GM19099 (cell line): ENCODE data around the gene TUBB.
A peak's percentile ranks its signal among the peaks of the same experiment; 100 is the strongest.

Source experiments
- POLR2A ChIP-seq: IDR thresholded peaks from 3 replicates; pipeline ENCODE4 v1.6.1; 2011; ENCODE audit warnings: low read depth; ENCODE audit not compliant: insufficient read length; ENCODE audit errors: extremely low read depth

Gene TUBB

GRCh38 chr6:30684386-30685156 lies 35.6 kb upstream of the TUBB start:
- peak; percentile 31 for TF ChIP-seq POLR2A

GRCh38 chr6:30685157-30686008 lies 34.8 kb upstream of the TUBB start:
- TF ChIP-seq POLR2A, result no peak

- peak; percentile 67 for TF ChIP-seq POLR2A
Measured at GRCh38 chr6:30686009-30686907, 33.9 kb upstream of the TUBB start, which contains the start of gene PPP1R18. TSS of gene PPP1R18 (minus strand) at chr6:30686645. CDS start at chr6:30686018, 627 bp downstream.

GRCh38 chr6:30686908-30687658 lies 33.1 kb upstream of the TUBB start:
- peak; percentile 66 for TF ChIP-seq POLR2A

- peak; percentile 51 for TF ChIP-seq POLR2A
Measured at GRCh38 chr6:30687659-30688431, 32.3 kb upstream of the TUBB start.

- TF ChIP-seq POLR2A, result peak; percentile 23
Measured at GRCh38 chr6:30688569-30688968, 31.6 kb upstream of the TUBB start.

- peak; percentile 31 for TF ChIP-seq POLR2A
Measured at GRCh38 chr6:30689022-30689865, 30.9 kb upstream of the TUBB start.

GRCh38 chr6:30689985-30690384 lies 30.2 kb upstream of the TUBB start:
- no peak for TF ChIP-seq POLR2A

- TF ChIP-seq POLR2A, result peak; percentile 63
Measured at GRCh38 chr6:30690403-30691207, 29.5 kb upstream of the TUBB start, which contains the start of gene NRM. TSS of gene NRM (minus strand) at chr6:30690984. CDS start at chr6:30690974, 10 bp downstream.

GRCh38 chr6:30691208-30691847 lies 28.8 kb upstream of the TUBB start:
- TF ChIP-seq POLR2A, result no peak

- TF ChIP-seq POLR2A, result no peak
Measured at GRCh38 chr6:30696432-30696831, 23.7 kb upstream of the TUBB start.
